ENCODE data around the gene C16orf78. TPM values are rescaled to one million over a fixed set of nuclear protein-coding genes. Genes with fewer than 3 reads are reported as not detected.

Gene C16orf78
- total RNA-seq, 1 donor = not detected

- no peak for TF ChIP-seq CTCF (IDR thresholded peaks at IDR 0.05; ENCODE audit: insufficient read depth, low read length)
- no peak for DNase-seq (ENCODE audit: low read depth)
- H3K4me3 ChIP-seq (ENCODE audit: low read depth, low read length) = no peak overlapping the region
These were observed 37.7 kb downstream of the C16orf78 start for GRCh38 chr16:49411121-49411970.

- no peak for DNase-seq (ENCODE audit: low read depth)
- no peak overlapping the region for H3K4me3 ChIP-seq (ENCODE audit: low read depth, low read length)
- TF ChIP-seq CTCF (IDR thresholded peaks at IDR 0.05; ENCODE audit: insufficient read depth, low read length) = no peak
These were observed 41.1 kb downstream of the C16orf78 start for GRCh38 chr16:49414671-49415070.

GRCh38 chr16:49415083-49415482 lies 41.5 kb downstream of the C16orf78 start:
- DNase-seq (ENCODE audit: low read depth) = no peak
- no peak for TF ChIP-seq CTCF (IDR thresholded peaks at IDR 0.05; ENCODE audit: insufficient read depth, low read length)
- no peak overlapping the region for H3K4me3 ChIP-seq (ENCODE audit: low read depth, low read length)

- no peak for DNase-seq (ENCODE audit: low read depth)
- no peak overlapping the region for H3K4me3 ChIP-seq (ENCODE audit: low read depth, low read length)
- TF ChIP-seq CTCF (IDR thresholded peaks at IDR 0.05; ENCODE audit: insufficient read depth, low read length) = no peak
These were observed 42.5 kb downstream of the C16orf78 start for GRCh38 chr16:49416001-49416675.

GRCh38 chr16:49417354-49417753 lies 43.8 kb downstream of the C16orf78 start:
- H3K4me3 ChIP-seq (ENCODE audit: low read depth, low read length) = no peak overlapping the region
- no peak for TF ChIP-seq CTCF (IDR thresholded peaks at IDR 0.05; ENCODE audit: insufficient read depth, low read length)
- DNase-seq (ENCODE audit: low read depth) = no peak

- no peak for TF ChIP-seq CTCF (IDR thresholded peaks at IDR 0.05; ENCODE audit: insufficient read depth, low read length)
- DNase-seq (ENCODE audit: low read depth) = no peak
- H3K4me3 ChIP-seq (ENCODE audit: low read depth, low read length) = no peak overlapping the region
These were observed 45.4 kb downstream of the C16orf78 start for GRCh38 chr16:49419006-49419405.
